ENCODE measurements around the gene MAF.

MAF gene

DNA sequence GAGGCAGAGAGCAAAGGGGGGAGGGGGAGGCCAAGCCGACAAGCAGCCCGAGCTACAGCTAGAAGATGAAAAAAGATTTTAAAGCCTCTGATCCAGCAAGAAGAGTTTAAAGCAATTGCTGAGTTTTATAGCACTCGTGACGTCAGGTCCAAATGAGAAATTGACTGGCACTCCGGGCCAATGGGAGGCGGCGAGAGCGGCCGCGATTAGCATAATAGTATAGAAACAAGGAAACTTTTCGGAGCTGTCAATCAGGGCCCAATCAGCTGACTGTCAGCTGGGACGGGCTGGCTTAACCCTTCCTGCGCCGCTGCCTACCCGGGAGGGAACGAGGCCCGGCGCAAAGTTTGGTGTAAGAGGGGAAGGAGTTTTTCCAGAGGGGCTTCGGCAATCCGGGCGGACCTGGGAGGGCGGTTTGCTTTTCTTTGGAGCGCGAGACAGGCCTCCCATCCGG is at the start of gene MAF:
TSS of gene MAF (minus strand) at position 100 of the 454 bp plus-strand sequence. CDS start 835 bp downstream, outside the sequence.
- Histone ChIP-seq H3K4me1 (ENCODE audit: control insufficient read depth in 1 of 2, insufficient read depth in 2 of 2, low read length in 2 of 2) (peaks cover 10 to 11% of the 10 kb centered on the region in 2 donors), H3K9ac (ENCODE audit: low read depth in 1 of 2, low read length in 2 of 2) (peak within 1 kb of the TSS; percentile 78 to 85), H3K27ac (ENCODE audit: low read depth, low read length) (peak within 1 kb of the TSS; percentile 91), H3K27me3 (ENCODE audit: control insufficient read depth in 1 of 2, insufficient read depth in 2 of 2, low read length in 2 of 2) (no peaks in the 10 kb centered on the region), H3K36me3 (ENCODE audit: control insufficient read depth in 1 of 2, insufficient read depth in 2 of 2, low read length in 2 of 2) (peaks cover 0 to 4% of the 10 kb centered on the region in 2 donors), H3K9me3 (ENCODE audit: control insufficient read depth in 1 of 2, low read length in 2 of 2) (no peaks in the 10 kb centered on the region), H3K4me3 (ENCODE audit: low read depth in 1 of 2, low read length in 2 of 2) (peak within 1 kb of the TSS; percentile 85 to 90)

- Histone ChIP-seq H3K4me1 (ENCODE audit: control insufficient read depth in 1 of 2, insufficient read depth in 2 of 2, low read length in 2 of 2) (peaks cover 7 to 10% of the 10 kb centered on the region in 2 donors), H3K36me3 (ENCODE audit: control insufficient read depth in 1 of 2, insufficient read depth in 2 of 2, low read length in 2 of 2) (no peaks in the 10 kb centered on the region), H3K9me3 (ENCODE audit: control insufficient read depth in 1 of 2, low read length in 2 of 2) (no peaks in the 10 kb centered on the region), H3K27me3 (ENCODE audit: control insufficient read depth in 1 of 2, insufficient read depth in 2 of 2, low read length in 2 of 2) (no peaks in the 10 kb centered on the region), H3K9ac (ENCODE audit: low read depth in 1 of 2, low read length in 2 of 2) (no peak overlapping the region), H3K27ac (ENCODE audit: low read depth, low read length) (no peak overlapping the region), H3K4me3 (ENCODE audit: low read depth in 1 of 2, low read length in 2 of 2) (no peak overlapping the region)
These were observed 48.3 kb upstream of the MAF start for GRCh38 chr16:79648826-79649225.

GRCh38 chr16:79647586-79647985 is 47.0 kb upstream of the MAF start:
- H3K36me3 ChIP-seq (ENCODE audit: control insufficient read depth in 1 of 2, insufficient read depth in 2 of 2, low read length in 2 of 2) = no peaks in the 10 kb centered on the region
- H3K9ac ChIP-seq (ENCODE audit: low read depth in 1 of 2, low read length in 2 of 2) = no peak overlapping the region
- H3K27me3 ChIP-seq (ENCODE audit: control insufficient read depth in 1 of 2, insufficient read depth in 2 of 2, low read length in 2 of 2) = no peaks in the 10 kb centered on the region
- H3K27ac ChIP-seq (ENCODE audit: low read depth, low read length) = no peak overlapping the region
- no peaks in the 10 kb centered on the region for H3K4me1 ChIP-seq (ENCODE audit: control insufficient read depth in 1 of 2, insufficient read depth in 2 of 2, low read length in 2 of 2)
- H3K9me3 ChIP-seq (ENCODE audit: control insufficient read depth in 1 of 2, low read length in 2 of 2) = no peaks in the 10 kb centered on the region
- no peak overlapping the region for H3K4me3 ChIP-seq (ENCODE audit: low read depth in 1 of 2, low read length in 2 of 2)

GRCh38 chr16:79645701-79646100 is 45.2 kb upstream of the MAF start:
- H3K9me3 ChIP-seq (ENCODE audit: control insufficient read depth in 1 of 2, low read length in 2 of 2) = no peaks in the 10 kb centered on the region
- H3K36me3 ChIP-seq (ENCODE audit: control insufficient read depth in 1 of 2, insufficient read depth in 2 of 2, low read length in 2 of 2) = no peaks in the 10 kb centered on the region
- H3K27ac ChIP-seq (ENCODE audit: low read depth, low read length) = no peak overlapping the region
- no peak overlapping the region for H3K4me3 ChIP-seq (ENCODE audit: low read depth in 1 of 2, low read length in 2 of 2)
- no peaks in the 10 kb centered on the region for H3K27me3 ChIP-seq (ENCODE audit: control insufficient read depth in 1 of 2, insufficient read depth in 2 of 2, low read length in 2 of 2)
- peaks cover 0 to under 1% of the 10 kb centered on the region in 2 donors for H3K4me1 ChIP-seq (ENCODE audit: control insufficient read depth in 1 of 2, insufficient read depth in 2 of 2, low read length in 2 of 2)
- H3K9ac ChIP-seq (ENCODE audit: low read depth in 1 of 2, low read length in 2 of 2) = no peak overlapping the region

DNA sequence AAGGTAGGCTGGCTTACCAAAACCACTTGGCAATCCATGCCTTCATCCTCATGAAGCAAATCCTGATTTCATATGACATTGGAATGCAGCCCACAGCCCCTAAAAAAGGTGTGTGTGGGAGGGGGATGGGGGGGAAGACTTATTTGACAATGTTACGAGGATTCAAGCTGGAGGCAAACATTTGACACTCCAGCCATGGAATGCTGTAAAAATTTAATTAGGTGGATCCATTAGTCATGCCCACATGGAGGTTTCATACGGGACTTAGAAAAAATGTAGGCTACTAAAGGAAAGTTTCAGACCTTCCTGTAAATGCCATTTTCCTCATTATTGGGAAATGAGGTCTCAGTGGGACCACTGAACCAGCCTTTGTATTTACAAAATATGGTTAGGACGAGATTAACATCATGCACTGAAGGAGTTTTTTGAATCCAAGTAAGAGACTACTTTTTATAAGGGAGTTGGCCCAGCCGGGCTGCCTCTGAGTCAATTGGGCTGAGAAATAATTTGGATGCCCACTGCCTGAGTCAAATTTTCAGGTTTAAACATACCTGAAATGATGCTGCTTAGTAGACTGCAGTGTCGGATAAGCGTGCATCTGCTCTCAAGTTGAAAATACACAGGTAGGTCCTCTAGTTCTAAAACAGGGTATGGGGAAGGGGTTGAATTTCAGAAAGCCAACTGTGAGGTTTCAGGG is 44.6 kb upstream of the MAF start:
- Histone ChIP-seq H3K4me1 (ENCODE audit: control insufficient read depth in 1 of 2, insufficient read depth in 2 of 2, low read length in 2 of 2) (peaks cover 0 to 3% of the 10 kb centered on the region in 2 donors), H3K36me3 (ENCODE audit: control insufficient read depth in 1 of 2, insufficient read depth in 2 of 2, low read length in 2 of 2) (no peaks in the 10 kb centered on the region), H3K9ac (ENCODE audit: low read depth in 1 of 2, low read length in 2 of 2) (no peak overlapping the region), H3K27ac (ENCODE audit: low read depth, low read length) (no peak overlapping the region), H3K9me3 (ENCODE audit: control insufficient read depth in 1 of 2, low read length in 2 of 2) (no peaks in the 10 kb centered on the region), H3K27me3 (ENCODE audit: control insufficient read depth in 1 of 2, insufficient read depth in 2 of 2, low read length in 2 of 2) (no peaks in the 10 kb centered on the region), H3K4me3 (ENCODE audit: low read depth in 1 of 2, low read length in 2 of 2) (no peak overlapping the region)

DNA sequence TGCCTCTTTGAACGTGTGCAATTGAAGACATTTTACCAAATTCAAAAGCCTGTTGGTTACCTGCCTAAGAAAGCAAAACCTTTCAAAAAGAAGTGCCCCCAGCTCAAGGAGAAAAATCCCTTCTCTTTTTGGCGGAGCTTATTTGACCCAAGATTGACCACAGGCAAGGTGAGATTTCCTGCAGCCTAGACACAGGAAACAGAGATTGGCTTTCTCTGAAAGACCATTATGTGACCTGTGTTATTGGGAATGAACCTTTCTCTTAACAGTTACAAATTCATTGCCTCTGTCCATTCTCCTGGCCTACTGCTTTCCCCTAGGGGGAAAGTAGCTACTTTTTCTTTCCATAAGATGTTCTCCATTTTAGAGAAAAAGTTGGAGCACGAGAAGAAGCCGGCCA is 42.1 kb upstream of the MAF start:
- Histone ChIP-seq H3K36me3 (ENCODE audit: control insufficient read depth in 1 of 2, insufficient read depth in 2 of 2, low read length in 2 of 2) (no peaks in the 10 kb centered on the region), H3K27me3 (ENCODE audit: control insufficient read depth in 1 of 2, insufficient read depth in 2 of 2, low read length in 2 of 2) (no peaks in the 10 kb centered on the region), H3K4me3 (ENCODE audit: low read depth in 1 of 2, low read length in 2 of 2) (no peak overlapping the region), H3K4me1 (ENCODE audit: control insufficient read depth in 1 of 2, insufficient read depth in 2 of 2, low read length in 2 of 2) (peaks cover 0 to 3% of the 10 kb centered on the region in 2 donors), H3K9me3 (ENCODE audit: control insufficient read depth in 1 of 2, low read length in 2 of 2) (no peaks in the 10 kb centered on the region), H3K27ac (ENCODE audit: low read depth, low read length) (no peak overlapping the region), H3K9ac (ENCODE audit: low read depth in 1 of 2, low read length in 2 of 2) (no peak overlapping the region)

GRCh38 chr16:79640513-79641360 is 40.2 kb upstream of the MAF start:
- Histone ChIP-seq H3K36me3 (ENCODE audit: control insufficient read depth in 1 of 2, insufficient read depth in 2 of 2, low read length in 2 of 2) (no peaks in the 10 kb centered on the region), H3K9me3 (ENCODE audit: control insufficient read depth in 1 of 2, low read length in 2 of 2) (no peaks in the 10 kb centered on the region), H3K27me3 (ENCODE audit: control insufficient read depth in 1 of 2, insufficient read depth in 2 of 2, low read length in 2 of 2) (no peaks in the 10 kb centered on the region), H3K4me1 (ENCODE audit: control insufficient read depth in 1 of 2, insufficient read depth in 2 of 2, low read length in 2 of 2) (peaks cover 0 to 3% of the 10 kb centered on the region in 2 donors), H3K9ac (ENCODE audit: low read depth in 1 of 2, low read length in 2 of 2) (no peak overlapping the region), H3K4me3 (ENCODE audit: low read depth in 1 of 2, low read length in 2 of 2) (no peak overlapping the region), H3K27ac (ENCODE audit: low read depth, low read length) (no peak overlapping the region)

DNA sequence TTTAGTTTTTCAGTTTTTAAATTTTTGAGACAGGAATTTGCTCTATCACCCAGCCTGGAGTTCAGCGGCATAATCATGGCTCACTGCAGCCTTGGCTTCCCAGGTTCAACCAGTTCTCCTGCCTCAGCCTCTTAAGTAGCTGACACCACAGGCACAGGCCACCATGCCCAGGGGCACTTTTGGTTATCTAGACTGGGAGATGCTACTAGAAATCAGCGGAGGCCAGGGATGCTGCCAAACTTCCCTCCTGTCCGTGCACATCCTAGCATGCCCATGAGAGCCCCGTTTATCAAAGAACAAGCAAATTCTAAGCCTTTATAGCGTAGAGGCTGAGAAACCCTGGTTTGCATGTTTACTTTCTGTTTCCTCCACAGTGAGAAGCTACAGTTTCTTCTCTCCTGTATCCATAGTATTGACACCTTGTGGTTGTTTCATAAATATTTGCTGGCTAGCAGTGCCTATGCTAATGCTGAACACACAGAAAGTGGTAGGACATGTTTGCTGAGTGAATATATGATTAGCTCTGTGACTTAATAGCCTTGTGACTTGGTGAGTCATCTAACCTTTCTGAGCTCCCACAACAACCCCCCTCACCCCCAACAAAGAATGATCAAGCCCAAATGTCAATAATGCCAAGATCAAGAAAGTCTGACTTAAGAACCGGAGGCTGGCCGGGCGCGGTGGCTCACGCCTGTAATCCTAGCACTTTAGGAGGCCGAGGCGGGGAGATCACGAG is 39.2 kb upstream of the MAF start:
- H3K36me3 ChIP-seq (ENCODE audit: control insufficient read depth in 1 of 2, insufficient read depth in 2 of 2, low read length in 2 of 2) = no peaks in the 10 kb centered on the region
- no peaks in the 10 kb centered on the region for H3K9me3 ChIP-seq (ENCODE audit: control insufficient read depth in 1 of 2, low read length in 2 of 2)
- no peak overlapping the region for H3K4me3 ChIP-seq (ENCODE audit: low read depth in 1 of 2, low read length in 2 of 2)
- peaks cover 0 to 3% of the 10 kb centered on the region in 2 donors for H3K4me1 ChIP-seq (ENCODE audit: control insufficient read depth in 1 of 2, insufficient read depth in 2 of 2, low read length in 2 of 2)
- H3K27ac ChIP-seq (ENCODE audit: low read depth, low read length) = no peak overlapping the region
- no peaks in the 10 kb centered on the region for H3K27me3 ChIP-seq (ENCODE audit: control insufficient read depth in 1 of 2, insufficient read depth in 2 of 2, low read length in 2 of 2)
- no peak overlapping the region for H3K9ac ChIP-seq (ENCODE audit: low read depth in 1 of 2, low read length in 2 of 2)

DNA sequence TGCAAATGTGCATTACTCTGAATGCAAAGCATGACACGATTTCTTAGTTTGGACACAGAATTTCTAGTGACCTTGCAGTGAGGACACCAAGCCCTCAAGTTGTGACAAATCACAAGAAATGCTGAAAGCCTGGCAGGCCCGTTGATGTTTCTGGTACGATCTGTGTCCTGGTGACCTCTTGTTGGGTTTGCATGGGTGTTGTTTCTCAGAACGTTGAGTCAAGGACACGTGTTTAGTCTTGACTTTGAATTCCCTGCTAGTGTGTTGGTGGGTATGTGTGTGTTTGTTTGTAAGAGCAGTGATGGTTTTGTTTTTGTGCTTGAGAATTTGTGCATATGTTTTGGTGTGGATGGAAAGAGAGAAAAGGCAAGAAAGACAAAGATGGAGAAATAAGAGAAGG is 37.8 kb upstream of the MAF start:
- no peaks in the 10 kb centered on the region for H3K27me3 ChIP-seq (ENCODE audit: control insufficient read depth in 1 of 2, insufficient read depth in 2 of 2, low read length in 2 of 2)
- H3K4me1 ChIP-seq (ENCODE audit: control insufficient read depth in 1 of 2, insufficient read depth in 2 of 2, low read length in 2 of 2) = peaks cover 0 to 3% of the 10 kb centered on the region in 2 donors
- no peak overlapping the region for H3K9ac ChIP-seq (ENCODE audit: low read depth in 1 of 2, low read length in 2 of 2)
- no peaks in the 10 kb centered on the region for H3K36me3 ChIP-seq (ENCODE audit: control insufficient read depth in 1 of 2, insufficient read depth in 2 of 2, low read length in 2 of 2)
- no peaks in the 10 kb centered on the region for H3K9me3 ChIP-seq (ENCODE audit: control insufficient read depth in 1 of 2, low read length in 2 of 2)
- no peak overlapping the region for H3K27ac ChIP-seq (ENCODE audit: low read depth, low read length)
- H3K4me3 ChIP-seq (ENCODE audit: low read depth in 1 of 2, low read length in 2 of 2) = no peak overlapping the region

- Histone ChIP-seq H3K36me3 (ENCODE audit: control insufficient read depth in 1 of 2, insufficient read depth in 2 of 2, low read length in 2 of 2) (no peaks in the 10 kb centered on the region), H3K27ac (ENCODE audit: low read depth, low read length) (no peak overlapping the region), H3K9me3 (ENCODE audit: control insufficient read depth in 1 of 2, low read length in 2 of 2) (no peaks in the 10 kb centered on the region), H3K9ac (ENCODE audit: low read depth in 1 of 2, low read length in 2 of 2) (no peak overlapping the region), H3K4me3 (ENCODE audit: low read depth in 1 of 2, low read length in 2 of 2) (no peak overlapping the region), H3K27me3 (ENCODE audit: control insufficient read depth in 1 of 2, insufficient read depth in 2 of 2, low read length in 2 of 2) (no peaks in the 10 kb centered on the region), H3K4me1 (ENCODE audit: control insufficient read depth in 1 of 2, insufficient read depth in 2 of 2, low read length in 2 of 2) (peaks cover 0 to 1% of the 10 kb centered on the region in 2 donors)
These were observed 35.0 kb upstream of the MAF start for GRCh38 chr16:79635488-79635887.

Measured in duodenal mucosa (tissue), 2 donors.